ENCODE results near the gene MYH16. TPM values are rescaled to one million over a fixed set of nuclear protein-coding genes. Genes with fewer than 3 reads are reported as not detected.
"Not testable (repeated sequence)": the region's sequence is repeated elsewhere in the genome, so short reads cannot be mapped to it uniquely, and the experiment has no call there.

MYH16 gene
- total and polyA plus RNA-seq, 2 donors (not counting 1 experiment from before 2014, with no cell fraction given) = not detected

GRCh38 chr7:99275496-99275895, 2.9 kb downstream of the MYH16 start:
- Histone ChIP-seq H3K79me2 (ENCODE audit: control insufficient read depth, insufficient read depth, low read length) (no peaks in the 10 kb centered on the region), H3K27ac (ENCODE audit: insufficient read depth, low read length) (no peak overlapping the region), H3K4me1 (ENCODE audit: control insufficient read depth, extremely low read depth, insufficient read depth, low read length) (peaks cover 5% of the 10 kb centered on the region), H2AFZ (ENCODE audit: low read length) (no peak overlapping the region), H3K9ac (ENCODE audit: insufficient read depth, low read length) (no peak overlapping the region), H3K4me3 (replicated peaks in 1 of 4; ENCODE audit: control extremely low read depth in 1 of 4, insufficient read depth in 1 of 4, low read depth in 3 of 4, low read length in 4 of 4) (no peak overlapping the region), H3K4me2 (ENCODE audit: extremely low read depth, insufficient read depth, low read length) (no peak overlapping the region), H4K20me1 (ENCODE audit: control insufficient read depth, extremely low read depth, insufficient read depth, low read length) (no peaks in the 10 kb centered on the region), H3K36me3 (ENCODE audit: control insufficient read depth, insufficient read depth, low read length) (no peaks in the 10 kb centered on the region), H3K9me3 (ENCODE audit: control insufficient read depth, insufficient read depth, low read depth, low read length) (no peaks in the 10 kb centered on the region), H3K27me3 (ENCODE audit: control insufficient read depth, insufficient read depth, low read length) (no peaks in the 10 kb centered on the region)
- no peak for TF ChIP-seq EZH2 (IDR thresholded peaks at IDR 0.05; ENCODE audit: low read length, missing control alignments)
- TF ChIP-seq CTCF (conservative IDR thresholded peaks at IDR 0.05 in 1 of 2, IDR thresholded peaks at IDR 0.05 in 1 of 2; ENCODE audit: low read depth in 1 of 2, low read length in 2 of 2) = no peak
- DNase-seq (ENCODE audit: low read depth in 2 of 2) = no peak

GRCh38 chr7:99278180-99278579, 5.5 kb downstream of the MYH16 start:
- no peak for TF ChIP-seq CTCF (conservative IDR thresholded peaks at IDR 0.05 in 1 of 2, IDR thresholded peaks at IDR 0.05 in 1 of 2; ENCODE audit: low read depth in 1 of 2, low read length in 2 of 2)
- TF ChIP-seq EZH2 (IDR thresholded peaks at IDR 0.05; ENCODE audit: low read length, missing control alignments) = no peak
- peaks cover 5% of the 10 kb centered on the region for H3K4me1 ChIP-seq (ENCODE audit: control insufficient read depth, extremely low read depth, insufficient read depth, low read length)
- H3K79me2 ChIP-seq (ENCODE audit: control insufficient read depth, insufficient read depth, low read length) = no peaks in the 10 kb centered on the region
- no peak overlapping the region for H3K4me3 ChIP-seq (replicated peaks in 1 of 4; ENCODE audit: control extremely low read depth in 1 of 4, insufficient read depth in 1 of 4, low read depth in 3 of 4, low read length in 4 of 4)
- H3K4me2 ChIP-seq (ENCODE audit: extremely low read depth, insufficient read depth, low read length) = no peak overlapping the region
- H4K20me1 ChIP-seq (ENCODE audit: control insufficient read depth, extremely low read depth, insufficient read depth, low read length) = no peaks in the 10 kb centered on the region
- DNase-seq (ENCODE audit: low read depth in 2 of 2) = no peak
- no peak overlapping the region for H3K9ac ChIP-seq (ENCODE audit: insufficient read depth, low read length)
- no peak overlapping the region for H3K27ac ChIP-seq (ENCODE audit: insufficient read depth, low read length)
- H3K27me3 ChIP-seq (ENCODE audit: control insufficient read depth, insufficient read depth, low read length) = no peaks in the 10 kb centered on the region
- no peaks in the 10 kb centered on the region for H3K9me3 ChIP-seq (ENCODE audit: control insufficient read depth, insufficient read depth, low read depth, low read length)
- H3K36me3 ChIP-seq (ENCODE audit: control insufficient read depth, insufficient read depth, low read length) = no peaks in the 10 kb centered on the region
- H2AFZ ChIP-seq (ENCODE audit: low read length) = no peak overlapping the region

GRCh38 chr7:99284165-99284564, 11.5 kb downstream of the MYH16 start:
- not testable (repeated sequence) for H3K4me3 ChIP-seq (replicated peaks in 1 of 4; ENCODE audit: control extremely low read depth in 1 of 4, insufficient read depth in 1 of 4, low read depth in 3 of 4, low read length in 4 of 4); DNase-seq (ENCODE audit: low read depth in 2 of 2); H2AFZ ChIP-seq (ENCODE audit: low read length); H4K20me1 ChIP-seq (ENCODE audit: control insufficient read depth, extremely low read depth, insufficient read depth, low read length); H3K9me3 ChIP-seq (ENCODE audit: control insufficient read depth, insufficient read depth, low read depth, low read length); H3K27me3 ChIP-seq (ENCODE audit: control insufficient read depth, insufficient read depth, low read length); H3K79me2 ChIP-seq (ENCODE audit: control insufficient read depth, insufficient read depth, low read length); H3K9ac ChIP-seq (ENCODE audit: insufficient read depth, low read length); H3K4me2 ChIP-seq (ENCODE audit: extremely low read depth, insufficient read depth, low read length); H3K4me1 ChIP-seq (ENCODE audit: control insufficient read depth, extremely low read depth, insufficient read depth, low read length); H3K27ac ChIP-seq (ENCODE audit: insufficient read depth, low read length); H3K36me3 ChIP-seq (ENCODE audit: control insufficient read depth, insufficient read depth, low read length)

Data from fibroblast of lung (primary cell).